ENCODE results near the gene NXPH3.

NXPH3 gene

GRCh38 chr17:49595328-49595727 lies 19.7 kb downstream of the NXPH3 start:
- no peak for DNase-seq

- no peak for DNase-seq
Measured at GRCh38 chr17:49595980-49596379, 20.3 kb downstream of the NXPH3 start.

GRCh38 chr17:49596613-49597244 lies 21.1 kb downstream of the NXPH3 start:
- DNase-seq: no peak

- no peak for DNase-seq
Measured at GRCh38 chr17:49597436-49597835, 21.8 kb downstream of the NXPH3 start.

- no peak for DNase-seq
Measured at GRCh38 chr17:49597928-49598655, 22.4 kb downstream of the NXPH3 start.

- DNase-seq: no peak
Measured at GRCh38 chr17:49598918-49599317, 23.2 kb downstream of the NXPH3 start.

- DNase-seq: no peak
Measured at GRCh38 chr17:49600949-49601348, 25.3 kb downstream of the NXPH3 start.

GRCh38 chr17:49602783-49603182 lies 27.1 kb downstream of the NXPH3 start:
- DNase-seq: no peak

- DNase-seq: no peak
Measured at GRCh38 chr17:49603238-49603637, 27.6 kb downstream of the NXPH3 start.

GRCh38 chr17:49603720-49604119 lies 28.0 kb downstream of the NXPH3 start:
- no peak for DNase-seq

GRCh38 chr17:49604314-49604869 lies 28.7 kb downstream of the NXPH3 start:
- DNase-seq: no peak

GRCh38 chr17:49610883-49611584 lies 35.4 kb downstream of the NXPH3 start:
- no peak for DNase-seq

GRCh38 chr17:49612726-49613125 lies 37.1 kb downstream of the NXPH3 start:
- no peak for DNase-seq

- DNase-seq: no peak
Measured at GRCh38 chr17:49613182-49613800, 37.6 kb downstream of the NXPH3 start.

GRCh38 chr17:49616086-49616485 lies 40.4 kb downstream of the NXPH3 start:
- DNase-seq: no peak

GRCh38 chr17:49616601-49617131 lies 41.0 kb downstream of the NXPH3 start:
- no peak for DNase-seq

- no peak for DNase-seq
Measured at GRCh38 chr17:49618028-49618611, 42.4 kb downstream of the NXPH3 start.

GRCh38 chr17:49621420-49621819 lies 45.7 kb downstream of the NXPH3 start:
- no peak for DNase-seq

GRCh38 chr17:49621946-49622529 lies 46.4 kb downstream of the NXPH3 start:
- no peak for DNase-seq

- no peak for DNase-seq
Measured at GRCh38 chr17:49624896-49625295, 49.2 kb downstream of the NXPH3 start.

- DNase-seq: no peak
Measured at GRCh38 chr17:49629447-49629846, 53.8 kb downstream of the NXPH3 start.
